Measurements from ENCODE around the gene CFAP298.

Gene CFAP298

GRCh38 chr21:32595431-32595830 lies 16.7 kb downstream of the CFAP298 start:
- CTCF ChIA-PET: interaction anchor here (0.6 to 2.5 kb wide), 3 partner anchors 26 to 731 kb away, joined by 3 to 12 read pairs (median 5); no protein-coding TSS in a partner anchor

DNA sequence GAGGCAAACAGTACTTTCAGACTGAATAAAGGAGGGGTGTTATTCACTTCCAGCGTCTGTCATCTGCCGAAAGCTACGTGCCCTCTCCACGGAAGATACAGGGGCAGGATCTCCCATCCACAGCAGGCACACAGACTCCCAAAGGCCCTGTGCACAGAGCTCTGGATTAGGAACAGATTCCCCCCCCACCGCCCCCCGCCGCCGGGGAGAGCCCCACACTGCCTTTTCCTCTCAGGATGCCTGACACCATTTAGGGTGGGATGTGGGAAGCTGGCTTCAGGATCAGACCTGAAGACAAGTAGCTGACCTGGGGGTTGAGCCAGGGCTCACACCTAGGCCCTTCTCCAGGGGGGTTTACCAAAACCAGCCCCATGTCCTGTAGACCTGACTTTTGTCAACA lies 18.5 kb downstream of the CFAP298 start:
- TF ChIP-seq OSR2 (tag by site-specific recombination; IDR thresholded peaks at IDR 0.05): no peak
- TF ChIP-seq ZNF341 (tag by site-specific recombination; IDR thresholded peaks at IDR 0.05; ENCODE audit: low read depth): no peak
- no peak overlapping the region for H3K27ac ChIP-seq (ENCODE audit: extremely low read depth, low read depth, low read length)
- peaks cover 6 to 11% of the 10 kb centered on the region in 2 experiments; a peak in 2 of 3 replicates for H3K36me3 ChIP-seq (ENCODE audit: control insufficient read depth in 2 of 2, insufficient read depth in 1 of 2, low read length in 2 of 2)
- no peaks in the 10 kb centered on the region for H3K9me3 ChIP-seq (ENCODE audit: control insufficient read depth, insufficient read depth, low read depth, low read length)
- no peaks in the 10 kb centered on the region for H3K4me1 ChIP-seq (ENCODE audit: control insufficient read depth, insufficient read depth, low read length)
- ChIA-PET CTCF (no interaction called here), POLR2A (no interaction called here)
- H3K4me3 ChIP-seq (ENCODE audit: low read depth, low read length): no peak overlapping the region

More at GRCh38 chr21:32595431-32595830, 16.7 kb downstream of the CFAP298 start:
- TF ChIP-seq BCL11B (tag by site-specific recombination; IDR thresholded peaks at IDR 0.05; ENCODE audit: low read depth) (no peak), ZNF707 (tag by site-specific recombination; IDR thresholded peaks at IDR 0.05) (no peak), ZNF768 (tag by site-specific recombination; IDR thresholded peaks at IDR 0.05) (no peak), ZBTB7A (tag by site-specific recombination; IDR thresholded peaks at IDR 0.05; ENCODE audit: low read depth) (no peak), ZIC2 (tag by site-specific recombination; IDR thresholded peaks at IDR 0.05) (no peak), GLIS2 (tag by site-specific recombination; IDR thresholded peaks at IDR 0.05) (no peak), ZNF404 (tag by site-specific recombination; IDR thresholded peaks at IDR 0.05) (no peak), ZNF239 (tag by site-specific recombination; IDR thresholded peaks at IDR 0.05) (no peak), ZNF341 (tag by site-specific recombination; IDR thresholded peaks at IDR 0.05; ENCODE audit: low read depth) (no peak), ZBTB6 (tag by site-specific recombination; IDR thresholded peaks at IDR 0.05) (no peak), ZNF18 (tag by site-specific recombination; IDR thresholded peaks at IDR 0.05) (no peak), ZNF843 (tag by site-specific recombination; IDR thresholded peaks at IDR 0.05) (no peak), GFI1B (tag by site-specific recombination; IDR thresholded peaks at IDR 0.05) (no peak), ZNF830 (tag by site-specific recombination; IDR thresholded peaks at IDR 0.05; ENCODE audit: low read depth) (no peak), PRDM10 (tag by site-specific recombination; IDR thresholded peaks at IDR 0.05) (no peak), ZNF664 (tag by site-specific recombination; IDR thresholded peaks at IDR 0.05) (no peak), OSR2 (tag by site-specific recombination; IDR thresholded peaks at IDR 0.05) (no peak), SP2 (tag by site-specific recombination; IDR thresholded peaks at IDR 0.05) (no peak), ZNF501 (tag by site-specific recombination; IDR thresholded peaks at IDR 0.05) (no peak)
- Histone ChIP-seq H3K36me3 (ENCODE audit: control insufficient read depth in 2 of 2, insufficient read depth in 1 of 2, low read length in 2 of 2) (peaks cover 6 to 28% of the 10 kb centered on the region in 2 experiments; a peak in 2 of 3 replicates), H3K4me3 (ENCODE audit: low read depth, low read length) (no peak overlapping the region), H3K4me1 (ENCODE audit: control insufficient read depth, insufficient read depth, low read length) (no peaks in the 10 kb centered on the region), H3K27ac (ENCODE audit: extremely low read depth, low read depth, low read length) (no peak overlapping the region), H3K9me3 (ENCODE audit: control insufficient read depth, insufficient read depth, low read depth, low read length) (no peaks in the 10 kb centered on the region)
- POLR2A ChIA-PET: no interaction called here
